SK-N-MC (cell line): ENCODE results near the gene PRAMEF2.
"Not testable (repeated sequence)": the region's sequence is repeated elsewhere in the genome, so short reads cannot be mapped to it uniquely, and the experiment has no call there.

Experiments
- DNase-seq: peaks from one replicate; pipeline ENCODE4 v3.0.0-alpha.2; 2011; ENCODE audit warnings: low read depth, low spot score
- H3K27ac ChIP-seq: fragments of 200-600 bp; sonication (generic); 2 replicates; pipeline ENCODE4 v1.5.1; 2016; ENCODE audit warnings: mixed run types
- H3K36me3 ChIP-seq: fragments of 200-600 bp; sonication (generic); 2 replicates; pipeline ENCODE4 v1.6.1; 2017; ENCODE audit warnings: antibody characterized with exemption, low read length, mixed read lengths; ENCODE audit not compliant: insufficient read depth
- H3K4me3 ChIP-seq: fragments of 200-600 bp; sonication (generic); 2 replicates; pipeline ENCODE4 v1.5.1; 2016
- H3K9ac ChIP-seq: fragments of 200-600 bp; sonication (generic); 2 replicates; pipeline ENCODE4 v1.8.0; 2017; ENCODE audit warnings: mixed run types, mixed read lengths; ENCODE audit not compliant: insufficient read length
- H3K9me3 ChIP-seq: fragments of 200-600 bp; sonication (generic); 2 replicates; pipeline ENCODE4 v1.6.1; 2017; ENCODE audit warnings: low read depth, mild to moderate bottlenecking, antibody characterized with exemption, low read length, moderate library complexity, mixed read lengths
- EZH2 ChIP-seq: fragments of 200-600 bp; sonication (generic); IDR thresholded peaks from one replicate; pipeline ENCODE4 v1.6.1; 2017; ENCODE audit warnings: antibody characterized with exemption
- FOXP2 ChIP-seq: optimal IDR thresholded peaks from 2 replicates; pipeline ENCODE3; 2011; ENCODE audit warnings: mild to moderate bottlenecking, moderate library complexity; ENCODE audit not compliant: insufficient read depth; ENCODE audit errors: extremely low read length, control extremely low read depth
- POLR2AphosphoS5 ChIP-seq: IDR thresholded peaks from 2 replicates; pipeline ENCODE4 v1.6.1; 2012; ENCODE audit warnings: mild to moderate bottlenecking, low read depth, low read length, borderline replicate concordance

Gene PRAMEF2, protein sequence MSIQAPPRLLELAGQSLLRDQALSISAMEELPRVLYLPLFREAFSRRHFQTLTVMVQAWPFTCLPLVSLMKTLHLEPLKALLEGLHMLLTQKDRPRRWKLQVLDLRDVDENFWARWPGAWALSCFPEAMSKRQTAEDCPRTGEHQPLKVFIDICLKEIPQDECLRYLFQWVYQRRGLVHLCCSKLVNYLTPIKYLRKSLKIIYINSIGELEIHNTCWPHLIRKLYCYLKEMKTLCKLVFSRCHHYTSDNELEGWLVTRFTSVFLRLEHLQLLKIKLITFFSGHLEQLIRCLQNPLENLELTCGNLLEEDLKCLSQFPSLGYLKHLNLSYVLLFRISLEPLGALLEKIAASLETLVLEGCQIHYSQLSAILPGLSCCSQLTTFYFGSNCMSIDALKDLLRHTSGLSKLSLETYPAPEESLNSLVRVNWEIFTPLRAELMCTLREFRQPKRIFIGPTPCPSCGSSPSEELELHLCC

GRCh38 chr1:12856786-12857185 lies at the start of gene PRAMEF2:
Gene PRAMEF2, plus strand, starts transcription at chr1:12857086. Its CDS starts 1,924 bp downstream, at chr1:12859010.
- H3K4me3 ChIP-seq, DNase-seq, H3K9me3 ChIP-seq, H3K9ac ChIP-seq, H3K36me3 ChIP-seq, H3K27ac ChIP-seq: not testable (repeated sequence)

DNA sequence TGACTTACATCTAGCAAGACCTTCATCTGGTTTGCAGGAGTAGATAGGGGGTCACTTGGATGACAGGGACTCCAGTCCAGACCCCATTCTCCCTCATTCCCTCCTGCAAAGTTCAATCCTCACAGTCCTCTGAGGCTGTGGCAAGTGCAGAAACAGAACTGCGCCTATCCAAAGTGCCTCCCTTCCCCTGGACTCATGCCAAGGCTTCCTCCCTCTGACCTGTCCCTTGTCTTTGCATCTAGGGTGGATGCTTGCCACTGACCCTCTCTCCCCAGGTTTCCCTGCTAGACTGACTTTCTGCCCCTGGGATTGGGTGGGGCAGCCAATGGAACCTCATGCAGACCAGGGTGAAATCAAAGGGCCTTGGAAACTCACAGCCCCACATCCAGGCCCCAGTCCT lies 47.0 kb upstream of the PRAMEF2 start:
- H3K9me3 ChIP-seq, result no peaks in the 10 kb centered on the region

DNA sequence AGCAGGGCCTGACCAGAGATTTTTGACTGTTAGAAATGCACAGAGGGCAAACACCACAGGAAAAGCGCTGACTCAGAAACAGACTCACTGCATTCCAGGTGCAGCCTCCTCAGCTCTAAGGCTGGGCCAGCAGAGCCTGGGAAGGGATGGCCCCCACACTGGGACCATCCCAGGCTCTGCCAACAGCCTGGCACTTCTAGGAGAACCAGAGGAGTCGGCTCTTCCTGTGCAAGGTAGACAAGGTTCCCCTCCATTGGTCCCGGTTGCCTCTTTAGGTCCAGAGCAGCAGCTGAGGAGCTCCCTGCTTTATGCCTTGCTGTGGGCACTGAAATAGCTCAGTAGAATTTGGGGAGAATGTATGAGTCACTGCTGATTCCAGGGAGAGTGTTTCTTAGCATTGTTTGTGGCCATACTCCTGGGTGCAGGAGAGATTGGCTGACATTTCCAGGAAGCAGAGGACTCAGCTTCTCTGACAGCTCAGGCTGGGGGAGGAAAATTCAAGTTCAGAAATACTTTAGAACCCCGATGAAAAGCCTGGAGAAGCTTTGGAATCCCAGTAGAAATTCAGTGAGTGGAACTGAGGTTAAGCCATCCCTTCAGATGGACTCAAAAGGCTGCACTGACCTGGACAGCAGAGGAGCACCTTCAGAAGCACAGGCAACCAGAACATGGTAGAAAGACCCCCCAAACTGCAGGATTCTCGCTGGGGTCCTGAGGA lies 46.0 kb upstream of the PRAMEF2 start:
- DNase-seq, result no peak
- Histone ChIP-seq H3K27ac (no peak overlapping the region), H3K4me3 (no peak overlapping the region), H3K9ac (no peak overlapping the region), H3K9me3 (no peaks in the 10 kb centered on the region), H3K36me3 (no peaks in the 10 kb centered on the region)
- TF ChIP-seq POLR2AphosphoS5 (no peak), FOXP2 (no peak), EZH2 (no peak)

More for the DNA sequence above, 47.0 kb upstream of the PRAMEF2 start:
- Histone ChIP-seq H3K4me3 (no peak overlapping the region), H3K36me3 (no peaks in the 10 kb centered on the region), H3K27ac (no peak overlapping the region), H3K9ac (no peak overlapping the region)
- no peak for DNase-seq
- TF ChIP-seq POLR2AphosphoS5, result no peak
- TF ChIP-seq FOXP2, result no peak
- TF ChIP-seq EZH2, result no peak

DNA sequence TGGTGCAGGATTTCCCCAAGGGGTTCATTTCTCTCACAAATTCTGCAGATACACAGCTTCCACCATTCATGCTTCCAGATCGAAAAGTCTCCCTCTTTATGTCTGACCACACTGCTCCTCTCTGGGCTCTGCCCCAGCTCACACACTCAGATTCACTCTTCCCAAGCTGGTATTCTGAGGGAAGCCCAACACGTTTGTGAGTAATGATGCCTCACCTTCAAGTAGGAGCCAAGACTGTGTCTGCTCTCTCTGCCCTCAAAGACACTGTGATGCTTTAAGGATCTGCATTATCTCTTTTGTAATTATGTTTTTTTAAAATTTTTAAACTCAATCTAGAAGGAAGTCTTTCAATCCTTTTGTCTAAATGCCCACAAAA lies 45.5 kb upstream of the PRAMEF2 start:
- no peak for DNase-seq
- Histone ChIP-seq H3K36me3 (no peaks in the 10 kb centered on the region), H3K9me3 (no peaks in the 10 kb centered on the region), H3K9ac (no peak overlapping the region), H3K27ac (no peak overlapping the region), H3K4me3 (no peak overlapping the region)
- no peak for TF ChIP-seq POLR2AphosphoS5
- TF ChIP-seq FOXP2, result no peak
- TF ChIP-seq EZH2, result no peak

- not testable (repeated sequence) for H3K36me3 ChIP-seq, H3K4me3 ChIP-seq, H3K27ac ChIP-seq, H3K9me3 ChIP-seq, H3K9ac ChIP-seq, DNase-seq
Observed at GRCh38 chr1:12819061-12819460, 37.8 kb upstream of the PRAMEF2 start.

DNA sequence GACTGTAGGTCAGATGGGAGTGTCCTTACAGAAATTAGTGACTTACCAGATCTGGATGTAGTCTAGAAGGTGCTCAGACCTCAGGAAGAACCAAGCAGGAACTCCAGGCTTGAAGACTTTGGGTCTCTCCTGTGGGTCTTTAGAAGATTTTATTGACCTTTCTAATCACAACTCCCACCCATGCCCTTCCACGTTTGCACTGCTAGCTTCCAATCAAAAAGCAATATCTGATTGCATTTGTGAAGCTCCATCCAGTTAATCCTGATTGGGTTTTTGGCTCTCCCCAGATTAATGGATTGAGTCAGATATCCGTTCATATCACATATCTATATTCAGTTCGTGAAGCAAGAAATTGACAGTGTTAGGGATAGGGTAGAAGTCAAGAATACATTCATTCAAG lies 25.6 kb upstream of the PRAMEF2 start, which contains the start of gene PRAMEF11:
PRAMEF11 (minus strand) TSS at position 101 of the 400 bp plus-strand sequence. CDS start 2,621 bp downstream, outside the sequence.
- not testable (repeated sequence) for H3K36me3 ChIP-seq, H3K4me3 ChIP-seq, H3K9me3 ChIP-seq, DNase-seq, H3K27ac ChIP-seq, H3K9ac ChIP-seq

GRCh38 chr1:12833251-12833650 lies 23.6 kb upstream of the PRAMEF2 start:
- DNase-seq, H3K9ac ChIP-seq, H3K27ac ChIP-seq, H3K36me3 ChIP-seq, H3K9me3 ChIP-seq, H3K4me3 ChIP-seq: not testable (repeated sequence)

- DNase-seq, H3K4me3 ChIP-seq, H3K27ac ChIP-seq, H3K9ac ChIP-seq, H3K9me3 ChIP-seq, H3K36me3 ChIP-seq: not testable (repeated sequence)
Observed at GRCh38 chr1:12848620-12849019, 8.3 kb upstream of the PRAMEF2 start, which contains the start of gene HNRNPCL1. Gene HNRNPCL1, minus strand, starts transcription at chr1:12848720. Its CDS starts 431 bp downstream, at chr1:12848289.

DNA sequence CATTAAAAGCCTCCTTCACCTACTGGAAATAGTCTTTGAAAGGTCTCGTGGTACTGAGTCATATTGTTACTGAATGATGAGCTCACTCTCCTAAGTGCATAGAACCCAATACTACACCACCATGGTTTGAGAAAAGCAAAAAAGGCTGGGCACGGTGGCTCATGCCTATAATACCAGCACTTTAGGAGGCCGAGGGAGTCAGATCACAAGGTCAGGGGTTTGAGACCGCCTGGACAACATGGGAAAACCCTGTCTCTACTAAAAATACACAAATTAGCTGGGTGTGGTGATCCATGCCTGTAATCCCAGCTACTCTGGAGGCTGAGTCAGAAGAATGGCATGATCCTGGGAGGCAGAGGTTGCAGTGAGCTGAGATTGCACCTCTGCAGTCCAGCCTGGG lies 5.1 kb upstream of the PRAMEF2 start:
- H3K4me3 ChIP-seq, result no peak overlapping the region
- H3K27ac ChIP-seq, result no peak overlapping the region
- no peaks in the 10 kb centered on the region for H3K9me3 ChIP-seq
- H3K36me3 ChIP-seq, result no peaks in the 10 kb centered on the region
- H3K9ac ChIP-seq, result no peak overlapping the region
- no peak for DNase-seq
- no peak for TF ChIP-seq POLR2AphosphoS5

GRCh38 chr1:12863131-12863880 lies 6.4 kb downstream of the PRAMEF2 start:
- not testable (repeated sequence) for H3K4me3 ChIP-seq, H3K36me3 ChIP-seq, H3K9ac ChIP-seq, H3K27ac ChIP-seq, H3K9me3 ChIP-seq, DNase-seq

DNA sequence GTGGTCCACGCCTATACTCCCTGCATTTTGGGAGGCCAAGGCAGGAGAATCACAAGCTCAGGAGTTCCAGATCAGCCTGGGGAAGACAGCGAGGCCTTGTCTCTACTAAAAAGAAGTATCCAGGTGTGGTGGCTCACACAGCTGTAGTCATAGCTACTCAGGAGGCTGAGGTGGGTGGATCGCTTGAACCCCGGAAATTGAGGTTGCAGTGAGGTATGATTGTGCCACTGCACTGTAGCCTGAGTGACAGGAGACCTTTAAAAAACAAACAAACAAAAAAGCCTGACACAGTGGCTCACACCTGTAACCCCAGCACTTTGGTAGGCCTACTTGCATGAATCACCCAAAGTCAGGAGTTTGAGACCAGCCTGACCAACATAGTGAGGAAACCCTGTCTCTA lies 21.6 kb downstream of the PRAMEF2 start:
- H3K4me3 ChIP-seq, DNase-seq, H3K36me3 ChIP-seq, H3K9ac ChIP-seq, H3K27ac ChIP-seq, H3K9me3 ChIP-seq: not testable (repeated sequence)

GRCh38 chr1:12886101-12886500 lies 29.2 kb downstream of the PRAMEF2 start, which contains the start of gene PRAMEF4:
Gene PRAMEF4, minus strand, starts transcription at chr1:12886201. Its CDS starts 2,807 bp downstream, at chr1:12883394.
- not testable (repeated sequence) for H3K4me3 ChIP-seq, H3K36me3 ChIP-seq, H3K27ac ChIP-seq, H3K9ac ChIP-seq, DNase-seq, H3K9me3 ChIP-seq

DNA sequence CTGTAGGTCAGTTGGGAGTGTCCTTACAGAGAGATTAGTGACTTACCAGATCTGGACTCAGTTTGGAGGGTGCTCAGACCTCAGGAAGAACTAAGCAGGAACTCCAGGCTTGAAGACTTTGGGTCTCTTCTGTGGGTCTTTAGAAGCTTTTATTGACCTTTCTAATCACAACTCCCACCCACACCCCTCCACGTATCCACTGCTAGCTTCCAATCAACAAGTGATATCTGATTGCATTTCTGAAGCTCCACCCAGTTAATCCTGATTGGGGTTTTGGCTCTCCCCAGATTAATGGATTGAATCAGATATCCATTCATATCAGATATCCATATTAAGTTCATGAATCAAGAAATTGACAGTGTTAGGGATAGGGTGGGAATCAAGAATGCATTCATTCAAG lies 41.3 kb downstream of the PRAMEF2 start, which contains the start of gene PRAMEF10:
PRAMEF10 (minus strand) TSS at position 101 of the 400 bp plus-strand sequence. CDS start 2,423 bp downstream, outside the sequence.
- DNase-seq, H3K36me3 ChIP-seq, H3K4me3 ChIP-seq: not testable (repeated sequence)

More for the DNA sequence above, 41.3 kb downstream of the PRAMEF2 start, which contains the start of gene PRAMEF10:
- not testable (repeated sequence) for H3K9me3 ChIP-seq, H3K27ac ChIP-seq, H3K9ac ChIP-seq
